Right ventricle myocardium inferior (tissue), 1 donor: Measurements from ENCODE around the gene FHIT. TPM values are rescaled to one million over a fixed set of nuclear protein-coding genes. Genes with fewer than 3 reads are reported as not detected.

Experiments used
- ATAC-seq: fragments of 200-7000 bp; cut with Tn5 transposase; one replicate; pipeline ENCODE4 v1.9.1; 2020; ENCODE audit warnings: mild to moderate bottlenecking, moderate library complexity
- DNase-seq: peaks from one replicate; pipeline ENCODE4 v3.0.0; 2021; ENCODE audit errors: missing footprints
- intact Hi-C: fragments of 100-400 bp; cut with DNase I; formaldehyde crosslinking; loops from one replicate; pipeline ENCODE4 v1.11.0; 2022
- total RNA-seq: library from RNA; stranded (reverse); fragmentation: NEBNext Ultra II Directional; extraction: Animal tissue kit (Norgen Biotek cat#: 25700); gene quantifications from one replicate; pipeline ENCODE4 v1.2.1, GENCODE V29; 2021
- donor health status: DM: no; HTN: yes; CAD: no; lungs with severe emphysema.

The FHIT gene
- total RNA-seq, 1 donor from 2014 or later, result 24.5 TPM

GRCh38 chr3:59845386-59845785, 1405.9 kb downstream of the FHIT start:
- ATAC-seq (no peak), DNase-seq (no peak)
- intact Hi-C loops, result no loop called here

- intact Hi-C loops, result no loop called here
- no peak for DNase-seq
- ATAC-seq, result no peak
Measured at GRCh38 chr3:59843821-59844220, 1407.4 kb downstream of the FHIT start.

DNA sequence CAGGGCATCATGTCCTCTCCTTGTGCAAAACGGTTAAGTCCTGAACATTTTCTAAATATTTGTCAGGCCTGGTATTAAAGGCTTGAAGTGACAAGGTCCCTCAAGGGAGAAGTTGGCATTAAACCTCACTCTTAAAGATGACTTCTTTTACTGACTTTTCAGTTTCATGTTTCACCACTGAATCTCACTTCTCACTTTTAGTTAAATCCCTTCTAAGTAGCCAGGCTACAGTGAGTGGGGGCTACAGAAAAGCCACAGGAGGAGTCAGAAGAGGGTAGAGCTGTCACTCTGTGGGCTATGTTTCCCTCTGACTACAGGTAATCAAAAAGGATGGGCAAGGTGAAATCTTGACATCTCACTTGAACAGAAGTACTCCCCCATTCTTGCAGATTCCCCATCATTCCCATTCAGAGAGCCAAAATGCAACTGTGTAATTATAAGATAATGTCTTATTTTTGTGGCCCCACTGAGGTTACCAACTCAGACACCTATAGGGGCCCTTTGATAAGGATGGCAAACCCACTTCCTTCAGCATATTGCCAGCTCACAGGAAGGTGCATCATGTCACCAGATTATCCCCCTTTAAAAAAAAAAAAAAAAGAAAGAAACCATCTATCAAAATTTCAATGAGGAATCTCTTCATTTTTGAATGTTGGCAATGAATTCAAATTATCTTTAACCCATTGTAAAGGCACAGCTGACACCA, 1411.3 kb downstream of the FHIT start:
- DNase-seq, result no peak

DNA sequence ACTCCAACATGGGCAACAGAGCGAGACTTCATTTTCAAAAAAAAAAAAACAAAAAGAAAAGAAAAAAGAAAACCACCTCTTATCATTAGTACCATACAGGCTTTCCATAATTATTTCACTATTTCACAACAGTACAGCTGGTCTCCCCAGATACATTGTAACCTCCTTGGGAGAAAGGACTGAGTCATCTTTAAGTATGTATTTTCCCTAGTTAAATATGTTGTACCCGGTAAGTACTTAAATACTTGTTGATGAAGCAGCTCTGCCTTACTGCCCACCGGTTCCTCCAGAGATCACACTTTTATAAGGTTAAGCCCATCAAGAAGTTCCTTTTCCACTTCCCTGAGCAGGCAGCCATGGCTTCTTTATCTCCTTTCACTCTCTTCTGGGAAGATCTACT, 1412.0 kb downstream of the FHIT start:
- no peak for DNase-seq
- no peak for ATAC-seq
- intact Hi-C loops, result no loop called here

More for the DNA sequence above, 1411.3 kb downstream of the FHIT start:
- no peak for ATAC-seq
- intact Hi-C loops, result no loop called here

DNA sequence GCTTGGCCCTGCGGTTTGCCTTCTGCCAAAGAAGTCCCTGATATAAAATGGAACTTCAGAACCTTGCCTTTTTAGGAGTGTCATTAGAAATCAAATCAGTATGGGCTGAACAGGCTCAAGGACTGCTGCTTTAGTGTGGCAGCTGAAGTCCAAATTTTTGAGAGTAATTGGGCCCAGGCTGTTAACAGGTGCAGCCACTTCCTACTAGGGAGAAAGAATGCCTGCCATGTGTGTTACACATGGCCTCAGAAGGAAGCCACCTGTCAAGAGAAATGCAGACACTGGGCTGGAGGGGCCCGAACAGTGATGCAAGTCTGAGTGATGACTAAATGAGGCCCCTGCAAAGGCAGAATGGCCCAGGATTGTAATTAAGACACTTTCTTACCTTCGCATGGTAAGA, 1414.7 kb downstream of the FHIT start:
- DNase-seq (no peak), ATAC-seq (no peak)
- intact Hi-C loops, result no loop called here

GRCh38 chr3:59832702-59833101, 1418.5 kb downstream of the FHIT start:
- intact Hi-C loops, result no loop called here
- DNase-seq (no peak), ATAC-seq (no peak)

DNA sequence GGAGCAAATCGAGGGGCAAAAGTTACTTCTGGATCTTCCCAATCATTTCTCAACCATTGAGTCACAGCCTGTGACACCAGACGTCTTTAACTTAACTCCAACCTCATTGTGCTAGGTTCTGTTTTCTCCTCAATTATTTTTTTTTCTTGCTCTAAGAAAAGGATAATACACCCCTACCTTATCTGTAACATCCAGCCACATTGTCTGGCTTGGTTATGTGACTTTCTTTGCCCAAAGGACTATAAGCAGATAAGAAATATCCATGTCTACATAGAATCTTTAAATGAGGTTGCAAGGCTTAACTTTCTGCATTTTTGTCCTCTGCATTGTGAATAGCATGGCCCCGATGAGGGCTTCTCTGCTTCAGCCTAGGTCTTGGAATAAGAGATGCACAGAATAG, 1419.0 kb downstream of the FHIT start:
- ATAC-seq (no peak), DNase-seq (no peak)
- intact Hi-C loops, result no loop called here

GRCh38 chr3:59831394-59831793, 1419.9 kb downstream of the FHIT start:
- intact Hi-C loops, result no loop called here
- peak; percentile 90 for ATAC-seq

GRCh38 chr3:59829527-59829926, 1421.7 kb downstream of the FHIT start:
- ATAC-seq, result peak; percentile 32
- DNase-seq, result no peak
- intact Hi-C loops, result no loop called here

More at GRCh38 chr3:59831394-59831793, 1419.9 kb downstream of the FHIT start:
- DNase-seq, result no peak

GRCh38 chr3:59824876-59825275, 1426.4 kb downstream of the FHIT start:
- DNase-seq, result no peak
- intact Hi-C loops, result no loop called here

GRCh38 chr3:59821274-59821673, 1430.0 kb downstream of the FHIT start:
- no peak for ATAC-seq
- intact Hi-C loops, result no loop called here
- no peak for DNase-seq

More at GRCh38 chr3:59824876-59825275, 1426.4 kb downstream of the FHIT start:
- no peak for ATAC-seq

GRCh38 chr3:59820352-59820934, 1430.8 kb downstream of the FHIT start:
- intact Hi-C loops, result no loop called here
- DNase-seq (no peak), ATAC-seq (no peak)

DNA sequence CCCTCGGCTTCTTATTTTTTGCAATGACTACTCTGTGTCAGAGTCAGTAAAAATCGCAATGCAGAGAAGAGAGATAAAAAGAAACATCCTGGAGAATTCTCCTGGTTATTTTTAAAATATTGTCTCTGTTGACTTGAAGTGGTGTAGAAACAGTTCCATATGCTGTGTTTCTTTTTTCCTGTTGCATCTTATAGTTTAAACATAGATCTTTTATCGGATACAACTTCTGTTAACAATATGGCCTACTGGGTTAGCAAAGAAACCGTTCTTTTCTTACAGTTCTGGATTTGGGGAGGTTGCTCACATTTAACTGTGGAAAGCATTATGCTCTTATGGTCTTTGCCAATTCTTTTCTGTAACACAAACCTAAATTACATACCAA, 1432.3 kb downstream of the FHIT start:
- no peak for DNase-seq
- intact Hi-C loops, result no loop called here
- no peak for ATAC-seq

GRCh38 chr3:59818033-59818918, 1433.0 kb downstream of the FHIT start:
- ATAC-seq (peak; percentile 73), DNase-seq (peak; percentile 91)
- intact Hi-C loops, result no loop called here

- no peak for ATAC-seq
- intact Hi-C loops, result no loop called here
- no peak for DNase-seq
Measured at GRCh38 chr3:59817511-59817910, 1433.7 kb downstream of the FHIT start.

DNA sequence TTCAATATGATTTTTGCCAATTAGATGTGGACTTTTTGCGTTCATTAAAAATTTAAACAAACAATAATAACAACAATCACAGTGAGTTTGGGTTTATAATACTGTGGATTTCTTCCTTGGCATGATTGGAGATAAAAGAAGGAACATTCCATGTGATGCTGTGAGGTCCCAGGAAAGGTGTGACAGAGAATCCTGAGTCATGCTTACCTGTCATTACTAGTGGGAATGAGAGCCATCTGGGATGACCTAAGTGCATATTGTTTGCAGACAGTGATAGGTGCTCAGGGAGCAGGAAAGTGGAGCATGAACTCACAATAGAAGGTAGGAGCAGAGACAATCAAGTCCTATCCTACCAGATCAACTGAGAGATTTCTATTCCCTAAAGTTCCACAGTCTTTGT, 1434.9 kb downstream of the FHIT start:
- DNase-seq (no peak), ATAC-seq (no peak)
- intact Hi-C loops, result no loop called here

DNA sequence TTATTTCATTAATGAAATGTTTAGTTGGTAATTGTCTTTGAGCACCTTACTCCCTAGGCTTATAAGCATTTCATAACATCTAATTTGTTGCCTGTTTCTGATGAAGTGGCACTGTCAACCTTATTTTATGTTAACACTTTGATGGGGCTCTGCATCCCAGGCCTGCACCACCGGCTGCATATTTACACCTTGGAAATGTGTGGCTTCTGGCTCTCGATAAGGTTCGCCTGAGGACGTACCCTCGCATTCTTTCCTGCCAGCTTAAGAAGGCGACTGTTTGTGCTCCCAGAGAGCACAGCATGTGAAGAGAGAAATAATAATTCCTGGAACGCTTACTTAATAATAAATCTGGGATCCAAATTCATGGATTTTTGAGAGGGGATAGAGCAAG, 1438.1 kb downstream of the FHIT start:
- peak; percentile 66 for ATAC-seq
- intact Hi-C loops, result loop anchor here (5.0 kb wide), 1 partner anchor 236 kb away; no protein-coding TSS in a partner anchor
- DNase-seq, result no peak

DNA sequence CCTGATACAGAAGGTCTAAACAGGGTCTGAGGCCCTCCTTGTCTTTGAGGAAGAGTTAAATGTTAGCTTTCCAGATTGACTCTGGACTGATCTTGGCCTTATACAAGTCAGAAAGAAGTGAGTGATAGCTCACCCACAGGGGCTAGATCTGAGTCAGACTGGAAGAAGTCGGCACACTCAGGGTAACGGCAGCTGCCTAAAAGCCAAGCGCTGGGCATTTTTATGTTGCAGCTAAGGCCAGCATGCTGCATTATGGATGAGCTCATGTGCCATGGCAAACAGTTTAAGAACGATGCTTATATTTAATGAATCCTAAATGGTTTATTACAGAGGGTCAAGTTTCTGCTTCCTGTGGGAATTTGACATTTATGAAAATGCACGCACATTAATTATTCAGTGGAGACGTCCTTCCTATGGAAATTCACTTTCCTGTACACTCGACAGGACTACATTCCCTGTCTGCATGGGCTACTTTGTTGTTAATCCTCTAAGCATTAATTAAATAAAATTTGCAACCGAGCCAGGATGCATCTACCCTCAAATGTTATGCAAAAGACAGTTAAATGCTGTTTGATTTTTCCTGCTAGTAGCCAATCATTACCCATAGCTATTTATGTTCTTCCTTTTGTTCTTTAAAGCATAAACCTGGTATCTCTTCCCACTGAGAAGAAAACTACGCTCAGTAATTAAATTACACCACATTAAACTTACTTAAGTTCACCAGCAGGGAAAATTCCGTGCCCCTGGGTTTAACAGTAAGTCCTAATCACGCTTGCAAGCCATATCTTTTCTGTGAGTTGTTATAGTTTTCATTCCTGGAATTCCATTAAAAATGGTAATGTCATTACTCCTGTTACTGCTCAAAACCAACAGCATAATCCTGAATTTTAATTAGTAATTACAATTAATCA, 1438.8 kb downstream of the FHIT start:
- intact Hi-C loops, result loop anchor here (5.0 kb wide), 1 partner anchor 235 kb away; no protein-coding TSS in a partner anchor
- ATAC-seq (no peak), DNase-seq (no peak)

GRCh38 chr3:59811160-59811559, 1440.1 kb downstream of the FHIT start:
- DNase-seq (no peak), ATAC-seq (no peak)
- intact Hi-C loops, result loop anchor here (5.0 kb wide), 1 partner anchor 234 kb away; no protein-coding TSS in a partner anchor
